RPMI8226 (cell line): ENCODE measurements around the gene NRN1.

Experiments used
- DNase-seq: peaks from one replicate; pipeline ENCODE4 v3.0.0-alpha.2; 2015

Gene NRN1

DNA sequence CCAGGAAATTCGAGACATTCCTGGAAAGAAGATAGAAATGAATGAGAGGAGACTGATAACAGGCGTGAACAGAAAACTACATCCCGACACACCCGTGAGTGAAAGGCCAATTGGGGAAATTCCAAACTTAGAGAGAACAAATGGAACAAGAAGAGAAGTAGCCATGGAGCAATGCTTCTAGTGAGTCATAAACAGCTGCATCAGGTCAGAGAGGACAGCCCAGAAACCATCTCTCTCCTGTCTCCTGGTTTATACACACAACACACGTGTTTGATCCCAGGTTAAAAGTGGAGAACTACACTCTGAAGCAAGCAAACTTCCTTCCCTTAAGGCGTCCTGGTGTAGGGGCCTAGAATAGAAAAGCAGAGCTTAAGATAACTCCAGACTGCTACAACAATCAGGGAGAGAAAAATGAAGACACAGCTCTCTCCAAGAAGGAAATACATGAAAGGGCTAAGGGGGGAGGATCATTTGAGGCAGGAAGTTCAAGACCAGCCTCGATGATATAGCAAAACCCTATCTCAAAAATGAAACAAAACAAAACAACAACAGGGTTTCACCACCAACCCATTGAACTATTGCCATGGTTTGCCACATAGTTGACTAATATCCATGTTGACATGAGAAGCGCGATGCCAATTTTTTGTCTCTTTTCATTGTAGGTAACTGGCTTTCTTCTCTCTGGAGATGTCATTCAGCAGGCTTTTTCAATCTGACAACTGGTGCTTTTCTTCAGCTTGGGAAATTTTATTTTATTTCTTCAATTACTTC, 26.9 kb downstream of the NRN1 start:
- no peak for DNase-seq

DNA sequence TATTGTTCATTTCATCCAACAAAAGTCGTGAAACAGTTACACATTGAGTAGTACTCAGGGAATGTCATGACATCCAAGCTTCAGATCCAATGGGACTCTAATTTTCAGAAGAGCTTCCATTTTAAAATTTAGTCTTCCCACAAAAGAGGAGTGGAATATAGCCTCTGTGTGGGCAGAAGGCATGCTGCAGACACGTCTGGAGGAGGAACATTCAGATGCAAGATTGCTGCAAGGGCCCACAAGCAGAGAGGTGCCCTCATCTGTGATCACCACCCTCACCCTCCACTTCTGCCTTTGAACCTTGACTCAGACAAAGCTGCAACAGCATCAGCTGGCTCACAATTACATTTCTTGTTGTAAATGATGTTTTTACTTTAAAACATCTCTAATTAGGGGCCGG, 29.9 kb downstream of the NRN1 start:
- no peak for DNase-seq

DNA sequence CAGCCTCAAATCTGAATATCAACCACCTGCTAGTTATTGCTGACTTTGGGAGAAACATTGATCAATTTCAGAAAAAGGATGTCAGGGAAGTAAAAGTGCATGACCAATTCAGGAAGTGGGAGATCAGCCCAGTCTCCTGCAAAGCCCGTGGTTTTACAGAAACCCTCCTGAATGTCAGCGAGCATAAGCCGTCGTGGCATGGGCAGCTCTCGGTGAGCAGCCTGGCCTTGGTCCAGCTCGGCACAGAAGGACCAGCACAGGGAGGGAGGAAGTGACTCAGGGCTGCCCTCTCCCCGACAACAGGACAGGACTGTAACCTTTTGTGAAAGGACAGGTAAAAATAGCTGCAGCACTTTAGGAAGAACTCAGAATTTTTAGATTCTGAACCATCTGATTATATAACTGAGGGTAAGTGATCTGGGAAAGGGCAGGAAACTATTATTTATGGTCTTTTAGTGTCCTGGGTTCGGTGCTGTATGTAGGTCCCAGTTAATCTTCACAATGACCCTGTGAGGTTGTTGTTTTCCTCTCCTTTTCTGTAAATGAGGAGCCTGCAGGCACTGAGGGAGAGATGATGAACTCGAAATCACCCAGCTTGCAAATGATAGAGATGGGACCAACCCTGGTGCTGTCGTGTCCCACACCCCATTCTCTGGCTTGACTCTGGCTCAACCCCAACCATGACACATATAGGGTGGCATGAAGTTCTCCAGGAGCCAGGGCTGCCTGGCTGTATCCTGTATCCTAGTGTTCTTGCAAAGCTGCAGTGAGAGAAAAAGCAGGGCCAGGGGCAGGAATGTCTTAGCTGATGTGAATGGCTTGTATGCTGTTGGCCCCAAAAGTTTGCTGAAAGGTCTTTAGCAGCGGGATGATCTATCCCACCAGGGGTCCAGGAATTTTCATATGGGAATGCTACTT, 37.6 kb downstream of the NRN1 start:
- peak; percentile 77 for DNase-seq

DNA sequence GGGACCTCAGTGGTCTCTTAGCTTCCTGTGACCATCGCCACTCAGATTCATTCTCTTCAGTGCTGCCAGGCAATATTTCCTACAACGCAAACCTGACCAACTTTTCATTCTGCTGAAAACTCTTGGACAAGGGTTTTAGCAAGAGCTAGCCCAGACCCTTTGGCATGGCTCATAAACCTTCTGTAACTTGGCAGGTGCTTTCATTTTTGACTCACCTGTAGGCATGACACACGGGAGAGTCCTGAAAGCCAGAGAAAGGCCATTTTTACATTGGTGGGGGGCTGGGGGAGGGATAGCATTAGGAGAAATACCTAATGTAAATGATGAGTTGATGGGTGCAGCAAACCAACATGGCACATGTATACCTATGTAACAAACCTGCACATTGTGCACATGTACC, 38.7 kb downstream of the NRN1 start:
- DNase-seq, result peak; percentile 12

- DNase-seq, result no peak
Measured at GRCh38 chr6:5967594-5967993, 39.1 kb downstream of the NRN1 start.

- DNase-seq, result no peak
Measured at GRCh38 chr6:5962794-5963193, 43.9 kb downstream of the NRN1 start.

DNA sequence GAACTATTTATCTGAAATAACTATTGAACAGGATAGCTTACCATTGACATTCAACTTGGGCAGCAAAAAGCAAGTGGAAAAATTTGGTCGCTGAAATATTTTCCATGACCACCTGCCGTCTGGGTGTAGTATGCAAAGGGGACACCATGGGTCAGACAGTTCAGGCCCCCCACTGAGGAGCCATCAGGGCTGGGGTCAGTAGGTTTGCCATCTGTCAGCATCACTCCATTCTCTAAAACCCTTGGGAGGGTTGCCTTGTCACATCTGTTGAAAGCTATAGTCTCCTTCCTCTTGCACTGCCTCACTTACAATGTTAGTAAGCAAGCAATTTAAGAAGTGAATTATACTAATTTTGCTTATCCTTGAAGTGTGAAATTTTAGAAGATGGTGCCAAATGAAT, 44.9 kb downstream of the NRN1 start:
- DNase-seq, result no peak

DNA sequence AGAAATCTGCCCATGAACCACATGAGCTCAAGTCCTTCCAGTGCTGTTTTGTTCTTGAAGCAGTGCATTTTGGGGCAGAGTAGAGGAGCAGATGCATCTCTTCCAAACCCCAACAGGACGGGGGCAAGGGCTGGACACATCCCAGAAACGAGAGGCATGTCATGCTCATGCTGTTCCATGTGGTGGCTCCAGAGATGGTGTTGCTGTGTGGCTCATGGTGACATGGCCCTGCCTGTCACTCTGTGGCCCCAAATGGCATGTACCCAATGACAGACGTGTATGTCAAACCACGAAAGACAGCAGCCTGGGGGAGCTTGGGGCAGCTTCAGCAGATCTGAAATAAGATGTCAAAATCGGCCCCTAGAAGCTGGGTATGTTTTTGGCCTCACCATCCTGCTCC, 46.3 kb downstream of the NRN1 start:
- no peak for DNase-seq

- DNase-seq, result no peak
Measured at GRCh38 chr6:5958921-5959320, 47.8 kb downstream of the NRN1 start.

- DNase-seq, result no peak
Measured at GRCh38 chr6:5956939-5957338, 49.8 kb downstream of the NRN1 start.

DNA sequence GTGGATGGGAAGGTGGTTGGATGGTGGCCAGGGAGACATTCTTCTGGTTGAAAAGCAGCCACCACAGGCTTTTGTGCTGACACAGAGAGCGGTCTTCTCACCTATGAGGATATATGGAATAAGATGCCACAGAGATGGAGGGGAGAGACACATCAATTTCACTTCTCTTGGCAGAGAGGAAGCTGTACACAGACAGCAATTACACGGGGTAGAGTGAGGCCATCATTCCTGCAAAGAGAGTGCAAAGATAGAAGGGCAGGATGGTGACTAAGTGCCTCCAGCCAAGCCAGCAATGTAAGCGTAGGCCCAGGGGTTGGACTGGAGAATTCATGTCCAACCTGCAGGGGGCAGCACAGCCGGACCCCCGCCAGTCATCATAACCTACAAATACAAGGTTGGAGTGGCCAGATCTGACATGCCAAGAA, 56.4 kb downstream of the NRN1 start:
- DNase-seq, result peak; percentile 41
